ENCODE measurements around the gene PITPNB.

Gene PITPNB

DNA sequence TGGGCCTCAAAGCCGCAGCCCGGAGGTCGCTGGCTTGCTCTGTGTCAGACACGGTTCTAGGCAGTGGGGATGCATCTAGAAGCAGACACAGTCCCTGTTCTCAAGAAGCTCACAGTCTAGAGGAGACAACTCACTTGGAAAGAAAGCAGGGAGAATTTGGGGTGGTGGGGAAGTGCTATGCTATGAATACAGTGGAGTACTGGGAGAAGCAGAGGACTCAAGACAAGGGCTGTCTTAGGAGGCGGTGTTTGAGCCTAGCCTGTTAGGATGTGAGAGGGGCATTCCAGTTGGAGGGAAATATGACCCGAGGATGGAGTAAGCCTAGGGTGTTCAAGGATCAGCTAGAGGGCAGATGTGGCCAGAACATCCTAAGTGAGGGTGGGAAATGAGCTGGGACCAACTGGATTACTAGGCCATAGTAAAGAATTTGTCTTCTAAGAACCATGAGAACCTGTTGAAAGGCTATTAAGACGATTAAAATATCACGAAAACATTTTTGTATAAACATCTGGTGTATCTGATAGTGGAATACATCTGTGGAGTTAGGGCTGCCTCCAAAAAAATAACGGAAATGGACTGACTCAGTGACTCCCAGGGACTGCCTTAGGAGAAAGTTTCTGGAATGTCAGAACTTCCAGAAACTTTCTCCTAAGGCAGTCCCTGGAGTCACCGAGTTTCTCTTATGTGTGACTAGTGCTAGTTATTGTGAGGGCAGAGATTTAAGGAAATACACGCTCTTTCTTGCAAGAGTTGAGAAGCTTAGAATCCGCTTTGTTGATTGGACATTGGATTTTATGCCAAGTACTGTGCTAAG lies 1.1 kb upstream of the PITPNB start:
- no peak for DNase-seq (ENCODE audit: low read depth)

- no peak for DNase-seq (ENCODE audit: low read depth)
These were observed 475 bp downstream of the PITPNB start for GRCh38 chr22:27918341-27919221.

- no peak for DNase-seq (ENCODE audit: low read depth)
These were observed 3.1 kb downstream of the PITPNB start for GRCh38 chr22:27915986-27916385.

- DNase-seq (ENCODE audit: low read depth), result no peak
These were observed 5.8 kb downstream of the PITPNB start for GRCh38 chr22:27913162-27913741.

GRCh38 chr22:27912101-27912500 lies 7.0 kb downstream of the PITPNB start:
- no peak for DNase-seq (ENCODE audit: low read depth)

DNA sequence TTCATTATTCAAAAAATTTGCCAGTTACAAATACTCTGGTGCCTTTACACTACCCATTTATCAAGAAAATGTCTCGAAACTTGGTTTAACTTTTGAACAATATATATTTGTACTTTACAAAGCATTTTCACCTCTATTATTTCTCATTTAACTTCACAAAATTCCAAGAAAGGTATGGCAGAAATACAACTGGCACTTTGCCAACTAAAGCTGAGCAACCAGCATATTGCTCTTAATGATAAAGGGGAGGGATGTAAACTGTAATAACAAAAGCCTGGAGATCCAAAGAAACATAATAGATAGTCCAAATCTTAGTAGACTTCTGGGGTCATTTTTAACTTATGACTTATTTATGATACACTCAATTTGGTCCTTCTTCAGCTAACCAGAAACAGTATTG lies 7.7 kb downstream of the PITPNB start:
- no peak for DNase-seq (ENCODE audit: low read depth)

DNA sequence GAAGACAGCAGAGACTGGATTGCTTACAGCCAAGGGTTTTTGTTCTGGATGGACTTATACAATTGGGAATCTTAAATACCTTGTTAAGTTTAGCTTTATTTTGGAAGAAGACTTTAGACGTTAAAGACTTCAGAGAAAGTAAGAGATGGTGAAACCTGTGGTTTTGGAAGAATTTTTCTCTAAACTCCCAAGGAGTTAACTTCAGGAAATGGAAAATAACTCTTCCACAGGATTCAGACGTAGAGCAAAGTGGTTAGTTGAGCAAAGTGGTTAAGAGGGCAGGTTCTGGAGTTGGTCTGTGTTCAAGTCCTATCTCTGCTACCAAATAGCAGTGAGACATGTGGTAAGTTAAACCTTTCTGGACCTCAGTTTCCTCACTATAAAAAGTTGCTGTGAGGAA lies 12.8 kb downstream of the PITPNB start:
- DNase-seq (ENCODE audit: low read depth), result no peak

DNA sequence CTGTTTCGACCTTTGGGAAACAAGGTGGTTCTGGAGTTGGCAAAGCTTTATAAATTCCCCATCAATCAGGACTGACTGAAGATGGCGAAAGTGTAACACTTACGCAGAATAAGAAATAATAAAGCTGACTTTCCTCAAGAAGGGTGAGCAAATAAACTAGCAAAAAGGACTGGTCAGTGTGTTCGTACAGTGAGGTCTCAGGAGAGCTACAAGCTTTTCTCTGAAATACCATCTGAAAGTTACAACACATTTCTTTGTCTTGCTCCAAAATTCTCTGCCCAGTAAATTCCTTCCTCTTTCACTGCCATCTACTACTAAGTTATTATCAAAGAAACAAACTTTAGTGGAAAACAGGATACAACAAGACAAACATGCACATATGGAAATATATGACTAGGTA lies 13.4 kb downstream of the PITPNB start:
- no peak for DNase-seq (ENCODE audit: low read depth)

DNA sequence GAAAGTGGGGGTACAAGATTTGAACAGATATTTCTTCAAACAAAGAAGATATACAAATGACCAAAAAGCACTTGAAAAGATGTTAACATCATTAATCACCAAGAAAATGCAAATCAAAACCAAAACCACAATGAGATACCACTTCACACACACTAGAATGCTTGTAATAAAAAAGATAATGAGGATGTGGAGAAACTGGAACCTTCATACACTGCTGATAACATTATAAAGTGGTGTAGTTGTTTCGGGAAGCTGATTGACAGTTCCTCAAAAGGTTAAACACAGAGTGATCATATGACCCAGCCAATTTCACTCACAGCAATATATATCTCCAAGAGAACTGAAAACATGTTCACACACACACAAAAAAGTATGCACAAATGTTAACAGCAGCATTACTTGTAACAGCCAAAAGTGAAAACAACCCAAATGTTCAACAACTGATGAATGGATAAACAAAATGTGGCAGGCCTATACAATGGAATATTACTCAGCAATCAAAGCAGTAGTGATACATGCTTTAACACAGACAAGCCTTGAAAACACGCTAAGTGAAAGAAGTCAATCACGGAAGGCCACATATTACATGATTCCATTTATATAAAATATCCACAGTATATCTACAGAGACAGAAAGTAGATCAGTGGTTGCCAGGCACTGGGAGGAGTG lies 15.1 kb downstream of the PITPNB start:
- DNase-seq (ENCODE audit: low read depth), result no peak

DNA sequence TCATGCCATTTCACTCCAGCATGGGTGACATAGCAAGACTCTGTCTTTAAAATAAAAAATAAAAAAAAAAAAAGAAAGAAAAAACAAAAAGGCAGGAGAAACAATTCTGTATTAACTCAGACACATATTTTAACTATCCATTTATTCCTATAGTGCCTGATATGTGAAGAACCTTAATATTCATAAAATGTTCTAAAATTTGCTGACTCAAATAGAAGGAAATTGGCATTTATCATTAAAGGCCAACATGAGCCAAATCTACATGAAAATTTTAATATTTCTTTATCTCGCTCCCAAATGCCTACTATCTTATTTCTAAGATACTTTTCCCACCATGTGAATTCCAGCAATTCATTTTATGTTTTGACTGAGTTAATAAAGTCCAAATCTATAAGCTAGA lies 18.9 kb downstream of the PITPNB start:
- no peak for DNase-seq (ENCODE audit: low read depth)

DNA sequence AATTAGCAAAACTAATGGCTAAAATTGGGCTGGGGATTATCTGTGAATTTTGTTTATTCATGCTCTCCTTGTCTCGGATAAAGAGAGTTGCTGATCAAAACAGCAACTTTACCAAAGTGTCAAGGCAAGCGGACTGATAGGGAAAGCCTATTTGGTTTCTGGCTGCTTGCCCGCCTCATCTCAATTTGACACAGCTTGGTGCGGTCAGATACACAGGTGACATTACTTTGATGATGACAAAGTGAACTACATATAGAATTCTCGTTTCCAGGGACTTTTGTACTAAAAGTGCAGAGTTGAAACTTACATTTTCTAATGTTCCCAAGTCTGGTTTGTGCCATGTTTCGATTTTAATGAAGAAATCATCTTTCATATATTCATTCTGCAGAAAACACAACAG lies 22.8 kb downstream of the PITPNB start:
- DNase-seq (ENCODE audit: low read depth), result no peak

DNA sequence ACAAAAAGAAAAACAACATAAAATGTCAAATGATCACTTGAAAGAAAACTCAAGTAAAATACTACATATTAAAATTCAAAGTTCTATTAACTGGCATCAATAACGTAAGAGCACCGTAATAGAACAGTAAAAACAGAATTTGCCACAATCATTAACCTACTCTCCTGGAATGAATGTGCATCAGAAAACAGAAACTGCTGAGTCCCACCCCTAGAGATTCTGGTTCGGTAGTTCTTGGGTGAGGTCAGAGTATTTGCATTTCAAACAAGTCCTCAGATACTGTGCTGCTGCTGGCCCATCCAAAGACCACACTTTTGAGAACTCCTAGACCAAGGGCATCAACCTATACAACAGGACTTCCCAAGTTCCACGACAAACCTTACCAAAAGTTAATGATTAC lies 23.5 kb downstream of the PITPNB start:
- no peak for DNase-seq (ENCODE audit: low read depth)

GRCh38 chr22:27892811-27893210 lies 26.2 kb downstream of the PITPNB start:
- no peak for DNase-seq (ENCODE audit: low read depth)

DNA sequence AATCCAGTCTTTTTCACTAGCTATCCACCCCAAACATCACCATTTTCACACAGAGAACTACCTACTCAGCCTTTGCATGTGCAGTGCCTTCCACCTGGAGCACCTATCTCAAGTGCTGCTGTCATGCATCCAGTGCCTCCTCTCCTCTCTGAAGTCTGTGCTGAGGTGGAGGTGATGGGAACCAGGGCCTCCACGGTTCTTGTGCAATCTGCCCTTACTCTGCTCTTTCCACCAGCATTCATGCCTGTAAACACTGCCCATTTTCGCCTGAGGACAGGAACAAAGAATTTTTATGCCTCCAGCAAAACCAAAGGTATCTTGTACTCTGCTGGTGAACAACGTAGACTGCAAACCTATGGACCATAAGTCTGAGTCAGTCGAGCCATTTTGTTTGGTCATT lies 27.0 kb downstream of the PITPNB start:
- no peak for DNase-seq (ENCODE audit: low read depth)

DNA sequence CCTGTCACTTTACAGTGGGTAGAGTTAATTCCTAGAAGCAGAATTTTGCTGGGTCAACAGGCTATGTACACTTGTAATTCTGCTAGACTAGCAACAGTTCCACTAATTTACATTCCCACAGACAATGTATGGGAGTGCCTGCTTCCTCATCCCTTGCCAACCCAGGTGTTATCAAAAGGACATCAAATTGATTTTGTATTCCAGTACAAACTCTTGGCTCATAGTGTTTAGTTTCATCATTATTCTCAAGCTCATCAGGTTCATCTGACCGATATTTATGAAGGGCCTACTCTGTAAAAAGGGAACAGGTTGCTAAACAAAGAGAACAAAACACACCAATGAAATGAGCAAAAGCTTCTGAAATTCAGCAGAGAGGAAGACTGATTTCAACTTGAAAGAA lies 30.7 kb downstream of the PITPNB start:
- no peak for DNase-seq (ENCODE audit: low read depth)

- no peak for DNase-seq (ENCODE audit: low read depth)
These were observed 32.3 kb downstream of the PITPNB start for GRCh38 chr22:27886843-27887151.

DNA sequence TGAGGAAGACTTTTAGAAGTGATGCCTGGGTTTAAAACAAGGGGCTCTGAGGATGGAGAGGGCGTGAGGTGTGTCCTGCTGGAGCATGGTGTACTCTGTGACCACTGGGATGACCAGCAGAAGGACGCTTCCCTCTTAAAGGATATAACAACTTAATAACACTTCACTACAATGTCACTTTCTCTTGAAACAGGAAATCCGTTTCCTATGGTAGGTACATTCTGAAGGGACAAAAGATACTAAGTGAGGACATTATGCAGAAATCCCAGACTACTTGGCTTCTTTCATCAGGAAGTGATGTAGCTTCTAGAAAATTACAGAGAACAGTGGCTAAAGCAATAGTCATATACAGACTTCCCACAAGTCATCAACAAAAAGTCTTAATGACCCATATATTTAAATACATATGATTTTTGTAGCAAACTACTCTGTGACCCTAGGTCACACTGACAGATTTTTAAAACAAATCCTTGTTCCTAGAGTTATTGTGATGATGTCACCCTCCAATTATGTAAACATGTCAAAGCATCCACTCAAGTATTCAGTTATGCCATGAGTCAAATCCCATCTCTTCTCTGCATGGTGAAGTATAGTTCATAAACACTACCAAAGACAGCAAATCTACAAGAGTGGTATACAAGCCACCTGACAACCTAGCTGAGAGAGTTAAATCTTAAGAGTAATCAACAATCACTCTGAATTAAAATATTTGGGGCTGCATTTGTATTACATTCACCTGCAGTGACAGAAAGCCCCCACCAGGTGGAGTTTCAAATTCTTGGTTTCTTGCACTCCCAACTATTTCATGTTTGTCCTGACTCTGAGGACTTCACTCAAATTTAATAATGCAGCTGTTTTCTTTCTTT lies 32.8 kb downstream of the PITPNB start:
- DNase-seq (ENCODE audit: low read depth), result peak; percentile 86

DNA sequence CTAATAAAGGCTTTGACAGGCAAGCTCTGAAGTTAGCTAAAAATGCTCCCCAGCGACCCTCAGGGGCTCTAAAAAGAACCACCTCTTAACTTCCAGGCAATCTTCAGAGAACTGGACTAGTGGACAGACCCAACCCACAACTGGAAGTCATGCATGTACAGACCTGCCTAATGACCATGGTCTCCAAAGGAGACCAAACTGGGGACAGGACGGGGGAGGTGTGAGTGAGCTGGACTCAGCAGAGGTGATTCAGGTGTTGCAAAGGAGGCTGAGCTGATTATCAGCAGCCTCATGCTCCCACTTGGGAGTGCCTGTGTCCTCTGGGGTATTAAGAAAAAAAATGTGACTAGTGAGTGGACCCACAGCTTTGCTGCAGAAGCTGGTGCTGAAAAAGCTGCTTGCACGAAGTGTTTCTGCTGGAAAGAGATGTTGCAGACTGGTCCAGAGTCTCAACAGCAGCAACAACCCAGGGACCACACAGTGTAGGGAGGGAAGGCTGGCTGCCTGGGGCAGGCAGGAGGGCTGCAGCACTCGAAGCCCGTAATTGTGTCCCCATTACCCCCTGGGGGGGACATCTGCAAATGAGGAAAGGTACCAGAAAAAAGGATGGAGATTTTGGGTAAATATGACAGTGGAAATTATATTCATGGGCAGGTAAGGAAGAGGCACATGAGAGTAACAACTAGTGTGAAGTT lies 35.3 kb downstream of the PITPNB start:
- no peak for DNase-seq (ENCODE audit: low read depth)

DNA sequence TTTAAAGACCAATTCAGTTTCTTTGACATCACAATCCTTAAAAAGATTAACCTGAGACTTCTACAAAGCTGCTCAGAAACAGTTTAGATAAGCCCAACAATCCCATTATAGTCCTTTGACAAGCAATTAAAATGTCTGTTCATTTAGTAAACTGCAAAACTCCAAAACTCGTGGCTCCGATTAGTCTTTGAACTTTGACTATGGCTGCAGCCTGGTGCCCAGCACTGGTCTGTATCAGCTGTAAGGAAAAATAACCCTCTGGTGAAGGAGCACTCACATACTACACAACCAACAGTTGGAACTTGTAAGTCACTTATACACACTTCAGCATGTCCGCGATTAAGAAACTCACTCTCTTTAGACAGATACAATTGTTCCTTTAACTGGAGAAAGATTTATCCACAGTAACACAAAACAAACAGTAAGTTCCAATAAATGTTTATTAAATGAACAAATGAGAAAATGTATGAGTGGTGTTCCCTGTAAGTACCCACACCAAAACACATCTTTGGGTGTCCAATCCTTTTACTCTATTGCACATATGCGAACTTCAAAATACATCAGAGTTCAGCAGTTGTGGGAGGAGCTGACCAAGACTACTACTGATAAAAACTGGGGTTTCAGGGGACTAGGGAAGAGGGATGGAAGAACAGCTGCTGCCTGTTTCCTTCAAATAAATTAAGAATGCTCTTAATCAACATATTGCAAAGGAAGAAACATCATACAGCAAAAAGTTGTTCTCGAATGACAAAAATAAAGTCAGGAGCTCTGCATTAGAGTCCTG lies 36.4 kb downstream of the PITPNB start:
- no peak for DNase-seq (ENCODE audit: low read depth)

- no peak for DNase-seq (ENCODE audit: low read depth)
These were observed 37.6 kb downstream of the PITPNB start for GRCh38 chr22:27881421-27881820.
